Purkinje cell (primary cell): ENCODE data around the gene TRIL. TPM values are rescaled to one million over a fixed set of nuclear protein-coding genes. Genes with fewer than 3 reads are reported as not detected.

Source experiments
- polyA plus RNA-seq: library from polyadenylated mRNA; unstranded; fragments of >200 nt; fragmentation: Nextera tagmentation; gene quantifications from 2 replicates; pipeline ENCODE4 v1.2.1, GENCODE V29; 2014

TRIL gene
- 8.6 and 16.1 TPM in 2 replicates for polyA plus RNA-seq

GRCh38 chr7:28958235-28958979, at the start of gene TRIL:
TSS of gene TRIL (minus strand) at chr7:28958330. CDS start at chr7:28958046, 284 bp downstream.

Other genes with a start within 250 kb of the TRIL start
- gene CPVL, start 188.2 kb upstream of the TRIL start, polyA plus RNA-seq: not detected in 2 replicates
- gene CHN2, start 236.4 kb upstream of the TRIL start, polyA plus RNA-seq: 16.4 and 20.8 TPM in 2 replicates